Subcutaneous abdominal adipose tissue (tissue), 5 donors: ENCODE data around the gene MARCHF7.
A peak's percentile ranks its signal among the peaks of the same experiment; 100 is the strongest.
"Not testable (repeated sequence)": the region's sequence is repeated elsewhere in the genome, so short reads cannot be mapped to it uniquely, and the experiment has no call there.

Source experiments
- H3K27ac ChIP-seq: one replicate; pipeline ENCODE4 v1.7.0; 2013; ENCODE audit warnings: low read depth, mild to moderate bottlenecking, inconsistent platforms, low read length, moderate library complexity
- H3K27me3 ChIP-seq, 5 donors: one replicate each; pipeline ENCODE4 v1.7.0; 2013; ENCODE audit warnings: low read length in 5 of 5, inconsistent platforms in 1 of 5; ENCODE audit not compliant: control insufficient read depth in 5 of 5, insufficient read depth in 4 of 5
- H3K36me3 ChIP-seq, 5 donors: one replicate each; pipeline ENCODE4 v1.7.0; 2013; ENCODE audit warnings: low read length in 5 of 5; ENCODE audit not compliant: control insufficient read depth in 5 of 5, insufficient read depth in 5 of 5
- H3K4me1 ChIP-seq, 5 donors: one replicate each; pipeline ENCODE4 v1.7.0; 2013; ENCODE audit warnings: low read length in 5 of 5, mild to moderate bottlenecking in 3 of 5, moderate library complexity in 1 of 5; ENCODE audit not compliant: control insufficient read depth in 5 of 5, insufficient read depth in 5 of 5
- H3K4me3 ChIP-seq, 5 donors: one replicate each; pipeline ENCODE4 v1.7.0; 2013; ENCODE audit warnings: low read length in 5 of 5, low read depth in 1 of 5
- H3K9ac ChIP-seq, 5 donors: one replicate each; pipeline ENCODE4 v1.7.0; 2013; ENCODE audit warnings: low read length in 5 of 5, mild to moderate bottlenecking in 4 of 5, moderate library complexity in 3 of 5
- H3K9me3 ChIP-seq, 5 donors: one replicate each; pipeline ENCODE4 v1.7.0; 2013; ENCODE audit warnings: low read length in 5 of 5; ENCODE audit not compliant: control insufficient read depth in 5 of 5
- donor health status: healthy.
- donor health status: healthy.
- donor health status: healthy.
- donor health status: healthy.
- donor health status: healthy.

The MARCHF7 gene

GRCh38 chr2:159712143-159712928, at the start of gene MARCHF7:
Gene MARCHF7, plus strand, starts transcription at chr2:159712506. Its CDS starts 16,517 bp downstream, at chr2:159729023.
- no peaks in the 10 kb centered on the region for H3K27me3 ChIP-seq
- H3K36me3 ChIP-seq = peaks cover 3 to 15% (median 9%) of the 10 kb centered on the region in 5 donors
- peaks cover 4 to 44% (median 38%) of the 10 kb centered on the region in 5 donors for H3K4me1 ChIP-seq
- H3K9ac ChIP-seq = peak within 1 kb of the TSS; percentile 89 to 100 (median 99)
- no peaks in the 10 kb centered on the region for H3K9me3 ChIP-seq
- H3K27ac ChIP-seq = peak within 1 kb of the TSS; percentile 98
- peak within 1 kb of the TSS; percentile 85 to 99 (median 98) for H3K4me3 ChIP-seq

GRCh38 chr2:159667423-159667822, 44.9 kb upstream of the MARCHF7 start:
- H3K27me3 ChIP-seq, H3K9ac ChIP-seq, H3K27ac ChIP-seq, H3K4me1 ChIP-seq, H3K4me3 ChIP-seq, H3K9me3 ChIP-seq, H3K36me3 ChIP-seq: not testable (repeated sequence)

GRCh38 chr2:159671047-159671446, 41.3 kb upstream of the MARCHF7 start:
- Histone ChIP-seq H3K4me3 (no peak overlapping the region), H3K27ac (no peak overlapping the region), H3K27me3 (no peaks in the 10 kb centered on the region), H3K9ac (no peak overlapping the region), H3K9me3 (no peaks in the 10 kb centered on the region), H3K4me1 (no peaks in the 10 kb centered on the region), H3K36me3 (no peaks in the 10 kb centered on the region)

GRCh38 chr2:159677654-159678053, 34.7 kb upstream of the MARCHF7 start:
- H3K36me3 ChIP-seq = no peaks in the 10 kb centered on the region
- H3K4me1 ChIP-seq = no peaks in the 10 kb centered on the region
- no peaks in the 10 kb centered on the region for H3K27me3 ChIP-seq
- no peak overlapping the region for H3K9ac ChIP-seq
- H3K27ac ChIP-seq = no peak overlapping the region
- H3K9me3 ChIP-seq = no peaks in the 10 kb centered on the region
- H3K4me3 ChIP-seq = no peak overlapping the region

GRCh38 chr2:159680692-159681091, 31.6 kb upstream of the MARCHF7 start:
- no peak overlapping the region for H3K9ac ChIP-seq
- no peaks in the 10 kb centered on the region for H3K36me3 ChIP-seq
- no peaks in the 10 kb centered on the region for H3K9me3 ChIP-seq
- no peak overlapping the region for H3K4me3 ChIP-seq
- H3K27me3 ChIP-seq = no peaks in the 10 kb centered on the region
- H3K4me1 ChIP-seq = no peaks in the 10 kb centered on the region
- H3K27ac ChIP-seq = no peak overlapping the region

- Histone ChIP-seq H3K9ac (no peak overlapping the region), H3K27me3 (no peaks in the 10 kb centered on the region)
Observed at GRCh38 chr2:159683817-159684216, 28.5 kb upstream of the MARCHF7 start.

GRCh38 chr2:159684796-159685195, 27.5 kb upstream of the MARCHF7 start:
- Histone ChIP-seq H3K36me3 (no peaks in the 10 kb centered on the region), H3K9ac (no peak overlapping the region), H3K27me3 (no peaks in the 10 kb centered on the region), H3K9me3 (no peaks in the 10 kb centered on the region), H3K4me1 (no peaks in the 10 kb centered on the region), H3K4me3 (no peak overlapping the region), H3K27ac (no peak overlapping the region)

More at GRCh38 chr2:159683817-159684216, 28.5 kb upstream of the MARCHF7 start:
- no peaks in the 10 kb centered on the region for H3K4me1 ChIP-seq
- H3K36me3 ChIP-seq = no peaks in the 10 kb centered on the region
- H3K9me3 ChIP-seq = no peaks in the 10 kb centered on the region
- no peak overlapping the region for H3K27ac ChIP-seq
- H3K4me3 ChIP-seq = no peak overlapping the region

GRCh38 chr2:159694500-159695040, 17.7 kb upstream of the MARCHF7 start:
- H3K9ac ChIP-seq = no peak overlapping the region
- peaks cover 0 to 3% (median 0%) of the 10 kb centered on the region in 5 donors for H3K36me3 ChIP-seq
- peaks cover 0 to 8% (median 0%) of the 10 kb centered on the region in 5 donors for H3K9me3 ChIP-seq
- no peaks in the 10 kb centered on the region for H3K4me1 ChIP-seq
- H3K27ac ChIP-seq = no peak overlapping the region
- H3K4me3 ChIP-seq = no peak overlapping the region
- no peaks in the 10 kb centered on the region for H3K27me3 ChIP-seq

GRCh38 chr2:159695795-159696448, 16.4 kb upstream of the MARCHF7 start:
- Histone ChIP-seq H3K9me3 (peaks cover 0 to 8% (median 0%) of the 10 kb centered on the region in 5 donors), H3K9ac (no peak overlapping the region), H3K27me3 (no peaks in the 10 kb centered on the region), H3K4me3 (no peak overlapping the region), H3K36me3 (peaks cover 0 to 3% (median 0%) of the 10 kb centered on the region in 5 donors), H3K4me1 (no peaks in the 10 kb centered on the region), H3K27ac (no peak overlapping the region)

GRCh38 chr2:159703491-159703890, 8.8 kb upstream of the MARCHF7 start:
- no peaks in the 10 kb centered on the region for H3K9me3 ChIP-seq
- H3K4me3 ChIP-seq = no peak overlapping the region
- H3K4me1 ChIP-seq = peaks cover 0 to 4% (median 0%) of the 10 kb centered on the region in 5 donors
- H3K36me3 ChIP-seq = peaks cover 0 to 3% (median 0%) of the 10 kb centered on the region in 5 donors
- no peaks in the 10 kb centered on the region for H3K27me3 ChIP-seq
- no peak overlapping the region for H3K27ac ChIP-seq
- H3K9ac ChIP-seq = no peak overlapping the region
